Epithelial cell of alveolus of lung (primary cell): Measurements from ENCODE around the gene OR4C5. TPM values are rescaled to one million over a fixed set of nuclear protein-coding genes. Genes with fewer than 3 reads are reported as not detected.

ENCODE experiments used
- total RNA-seq: library from RNA; depleted of rRNA; stranded (reverse); fragments of >200 nt; gene quantifications from 2 replicates; pipeline ENCODE4 v1.2.1, GENCODE V29; 2015

OR4C5 gene
- total RNA-seq, result not detected in 2 replicates

GRCh38 chr11:48366365-48366764, at the start of gene OR4C5:
TSS of gene OR4C5 (minus strand) at chr11:48366465. CDS start at chr11:48366465, 0 bp downstream.

GRCh38 chr11:48324620-48325019, 41.6 kb downstream of the OR4C5 start, which contains the start of gene OR4C3:
TSS of gene OR4C3 (plus strand) at chr11:48324920. CDS start at chr11:48325022, 102 bp downstream.

Other genes with a start within 250 kb of the OR4C5 start
- gene OR4B1, start 149.7 kb downstream of the OR4C5 start, total RNA-seq, result not detected in 2 replicates
- gene OR4X2, start 121.4 kb downstream of the OR4C5 start, total RNA-seq, result not detected in 2 replicates
- not detected in 2 replicates for gene OR4X1, start 102.6 kb downstream of the OR4C5 start, total RNA-seq
- gene OR4S1, start 60.2 kb downstream of the OR4C5 start, total RNA-seq, result not detected in 2 replicates
- gene OR4C3, start 41.5 kb downstream of the OR4C5 start, total RNA-seq, result not detected in 2 replicates
- not detected in 2 replicates for gene OR4A47, start 122.3 kb upstream of the OR4C5 start, total RNA-seq